ENCODE measurements around the gene MLLT1.
A peak's percentile ranks its signal among the peaks of the same experiment; 100 is the strongest.

MLLT1 gene

DNA sequence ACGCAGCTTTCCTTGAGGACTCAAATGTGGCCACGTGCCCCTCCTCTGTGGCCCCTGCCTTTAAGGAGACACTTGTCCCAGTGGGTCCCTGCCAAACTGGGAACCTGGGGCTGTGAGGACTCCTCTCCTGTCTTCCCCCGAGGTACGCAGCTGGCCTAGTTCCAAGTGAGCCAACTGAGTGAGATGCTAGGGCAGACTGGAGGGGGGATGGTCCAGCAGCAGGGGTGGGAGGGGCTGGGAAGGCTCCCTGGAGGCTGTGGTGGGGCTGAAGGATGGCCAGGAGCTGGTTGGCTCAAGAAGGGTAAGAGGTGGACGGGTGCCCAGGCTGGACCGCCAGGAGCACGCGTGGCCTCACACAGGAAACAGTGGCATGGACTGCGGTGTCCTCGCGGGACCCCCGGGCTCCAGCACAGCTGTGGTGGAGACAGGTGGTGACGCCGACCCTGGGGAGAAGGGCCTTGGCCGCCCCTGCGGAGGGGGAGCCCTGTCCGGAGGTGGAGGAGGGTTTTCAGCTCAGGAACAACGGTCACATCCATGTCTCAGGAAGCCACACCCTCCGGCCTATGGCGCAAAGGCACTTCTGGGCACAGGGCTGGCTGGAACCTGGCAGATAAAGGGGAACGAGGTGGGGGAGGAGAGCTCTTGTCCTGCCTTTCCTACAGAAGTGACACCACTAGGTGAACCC, 45.8 kb downstream of the MLLT1 start:
- no peak for TF ChIP-seq CTCF (IDR thresholded peaks at IDR 0.05; ENCODE audit: low read depth, low read length)
- H3K4me3 ChIP-seq (ENCODE audit: low read depth, low read length): no peak overlapping the region
- H3K27me3 ChIP-seq: no peaks in the 10 kb centered on the region
- H3K9me3 ChIP-seq: no peaks in the 10 kb centered on the region
- H3K4me1 ChIP-seq: peaks cover 36% of the 10 kb centered on the region
- H3K36me3 ChIP-seq: peaks cover 12% of the 10 kb centered on the region
- peak; percentile 67 for DNase-seq

DNA sequence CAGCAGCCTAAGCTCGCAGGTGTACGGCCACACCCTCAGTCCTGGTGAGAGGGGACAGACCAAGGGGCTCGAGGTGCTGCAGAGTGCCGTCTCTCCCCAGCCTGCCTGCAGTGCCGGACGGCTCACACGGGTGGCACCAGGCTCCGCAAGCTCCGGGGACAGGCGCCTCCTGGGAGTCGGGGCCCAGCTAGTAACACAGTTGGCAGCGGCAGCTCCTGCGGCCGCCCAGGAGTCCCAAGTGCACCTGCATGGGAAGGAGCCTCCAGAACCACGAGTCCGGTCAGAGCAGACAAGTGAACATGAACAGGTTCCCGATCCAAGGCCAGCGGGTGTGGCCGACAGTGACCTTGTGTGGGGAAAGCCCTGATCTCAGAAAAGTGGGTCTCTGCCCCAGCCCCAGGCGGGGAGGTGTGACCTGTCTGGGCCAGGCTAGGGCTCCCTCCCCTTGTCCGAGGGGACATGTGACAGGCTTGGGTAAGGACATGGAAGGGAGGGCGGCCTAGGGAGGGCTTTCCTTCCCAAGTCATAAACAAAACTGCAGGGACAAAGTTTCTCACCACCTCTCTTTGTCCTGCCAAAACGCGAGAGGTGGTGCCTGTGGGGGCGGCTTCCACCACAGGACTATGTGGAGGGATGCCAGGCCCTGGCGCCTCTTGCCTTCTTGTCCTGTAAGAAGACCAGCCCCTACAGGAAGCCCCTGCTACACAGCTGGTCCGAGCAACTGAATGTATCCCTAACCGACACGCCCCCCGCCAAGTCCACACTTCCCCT, 46.5 kb downstream of the MLLT1 start:
- no peak for TF ChIP-seq CTCF (IDR thresholded peaks at IDR 0.05; ENCODE audit: low read depth, low read length)
- Histone ChIP-seq H3K36me3 (peaks cover 13% of the 10 kb centered on the region), H3K4me1 (peaks cover 29% of the 10 kb centered on the region), H3K4me3 (ENCODE audit: low read depth, low read length) (no peak overlapping the region), H3K9me3 (no peaks in the 10 kb centered on the region), H3K27me3 (no peaks in the 10 kb centered on the region)
- peak; percentile 5 for DNase-seq

- no peak for DNase-seq
- H3K27me3 ChIP-seq: no peaks in the 10 kb centered on the region
- H3K4me1 ChIP-seq: peaks cover 29% of the 10 kb centered on the region
- no peak for TF ChIP-seq CTCF (IDR thresholded peaks at IDR 0.05; ENCODE audit: low read depth, low read length)
- H3K36me3 ChIP-seq: peaks cover 13% of the 10 kb centered on the region
- H3K4me3 ChIP-seq (ENCODE audit: low read depth, low read length): no peak overlapping the region
- H3K9me3 ChIP-seq: no peaks in the 10 kb centered on the region
Measured at GRCh38 chr19:6232601-6233055, 47.1 kb downstream of the MLLT1 start.

GRCh38 chr19:6230991-6231448, 48.8 kb downstream of the MLLT1 start:
- peaks cover 23% of the 10 kb centered on the region for H3K4me1 ChIP-seq
- peaks cover 23% of the 10 kb centered on the region for H3K36me3 ChIP-seq
- no peak for TF ChIP-seq CTCF (IDR thresholded peaks at IDR 0.05; ENCODE audit: low read depth, low read length)

GRCh38 chr19:6229951-6230712, 49.6 kb downstream of the MLLT1 start:
- no peak for TF ChIP-seq CTCF (IDR thresholded peaks at IDR 0.05; ENCODE audit: low read depth, low read length)
- H3K36me3 ChIP-seq: peaks cover 32% of the 10 kb centered on the region

More at GRCh38 chr19:6230991-6231448, 48.8 kb downstream of the MLLT1 start:
- H3K9me3 ChIP-seq: no peaks in the 10 kb centered on the region
- H3K27me3 ChIP-seq: no peaks in the 10 kb centered on the region
- H3K4me3 ChIP-seq (ENCODE audit: low read depth, low read length): no peak overlapping the region
- no peak for DNase-seq

More at GRCh38 chr19:6229951-6230712, 49.6 kb downstream of the MLLT1 start:
- Histone ChIP-seq H3K4me1 (peaks cover 14% of the 10 kb centered on the region), H3K4me3 (ENCODE audit: low read depth, low read length) (no peak overlapping the region), H3K9me3 (no peaks in the 10 kb centered on the region), H3K27me3 (no peaks in the 10 kb centered on the region)
- DNase-seq: no peak

All from BE2C (cell line).